Astrocyte (in vitro differentiated cells and primary cell): ENCODE results near the gene PCDHGC4. TPM values are rescaled to one million over a fixed set of nuclear protein-coding genes. Genes with fewer than 3 reads are reported as not detected.

ENCODE experiments used
- DNase-seq: peaks from one replicate; pipeline ENCODE4 v3.0.0-alpha.2; 2010; ENCODE audit warnings: low read depth
- FAIRE-seq: peaks from 2 replicates; lab custom pipeline; 2011; peaks lifted over from hg19 to GRCh38; lab: Jason Lieb, UNC
- H2AFZ ChIP-seq: 2 replicates; pipeline ENCODE4 v1.6.0; 2012; ENCODE audit warnings: low read depth, low read length, inconsistent platforms
- H3K27ac ChIP-seq: 2 replicates; pipeline ENCODE4 v1.5.1; 2011; ENCODE audit warnings: low read depth, low read length, inconsistent platforms
- H3K27me3 ChIP-seq: 2 replicates; pipeline ENCODE4 v1.6.0; 2011; ENCODE audit warnings: low read length, inconsistent platforms; ENCODE audit not compliant: insufficient read depth
- H3K36me3 ChIP-seq: 2 replicates; pipeline ENCODE4 v1.5.1; 2011; ENCODE audit warnings: low read length, inconsistent platforms; ENCODE audit not compliant: insufficient read depth
- H3K4me1 ChIP-seq: 2 replicates; pipeline ENCODE4 v1.5.1; 2011; ENCODE audit warnings: low read length, inconsistent platforms; ENCODE audit not compliant: insufficient read depth
- H3K4me2 ChIP-seq: 2 replicates; pipeline ENCODE4 v1.6.0; 2012; ENCODE audit warnings: low read length, inconsistent platforms
- H3K4me3 ChIP-seq: 2 replicates; pipeline ENCODE4 v1.5.1; 2011; ENCODE audit warnings: low read depth, mild to moderate bottlenecking, low read length, inconsistent platforms; ENCODE audit not compliant: insufficient read depth
- H3K79me2 ChIP-seq: 2 replicates; pipeline ENCODE4 v1.6.0; 2012; ENCODE audit warnings: mild to moderate bottlenecking, low read length, inconsistent platforms; ENCODE audit not compliant: insufficient read depth
- H3K9ac ChIP-seq: 2 replicates; pipeline ENCODE4 v1.6.0; 2012; ENCODE audit warnings: mild to moderate bottlenecking, low read length, inconsistent platforms
- H3K9me3 ChIP-seq: 2 replicates; pipeline ENCODE4 v1.5.1; 2012; ENCODE audit warnings: low read depth, mild to moderate bottlenecking, low read length, inconsistent platforms; ENCODE audit not compliant: insufficient read depth
- H4K20me1 ChIP-seq: 2 replicates; pipeline ENCODE4 v1.6.0; 2012; ENCODE audit warnings: low read length, inconsistent platforms; ENCODE audit not compliant: insufficient read depth
- H3K27ac Mint-ChIP-seq: one replicate; pipeline ENCODE4 v1.8.0; 2021; ENCODE audit warnings: mild to moderate bottlenecking, mixed read lengths; ENCODE audit not compliant: unreplicated experiment
- H3K27me3 Mint-ChIP-seq: one replicate; pipeline ENCODE4 v1.8.0; 2021; ENCODE audit warnings: low read depth, mixed read lengths; ENCODE audit not compliant: unreplicated experiment
- H3K36me3 Mint-ChIP-seq: one replicate; pipeline ENCODE4 v1.8.0; 2021; ENCODE audit warnings: low read depth, mixed read lengths; ENCODE audit not compliant: unreplicated experiment
- H3K4me1 Mint-ChIP-seq: one replicate; pipeline ENCODE4 v1.8.0; 2021; ENCODE audit warnings: low read depth, mixed read lengths; ENCODE audit not compliant: unreplicated experiment
- H3K4me3 Mint-ChIP-seq: one replicate; pipeline ENCODE4 v1.8.0; 2021; ENCODE audit warnings: mild to moderate bottlenecking, moderate library complexity, mixed read lengths; ENCODE audit not compliant: unreplicated experiment
- H3K9me3 Mint-ChIP-seq: one replicate; pipeline ENCODE4 v1.8.0; 2021; ENCODE audit warnings: mild to moderate bottlenecking, mixed read lengths; ENCODE audit not compliant: unreplicated experiment
- CTCF ChIP-seq: IDR thresholded peaks from 2 replicates; pipeline ENCODE4 v1.5.1; 2011; ENCODE audit warnings: low read depth, mild to moderate bottlenecking, inconsistent platforms, low read length, moderate library complexity; ENCODE audit not compliant: insufficient read depth
- EZH2 ChIP-seq: IDR thresholded peaks from 2 replicates; pipeline ENCODE4 v1.6.1; 2012; ENCODE audit warnings: mild to moderate bottlenecking, low read length, inconsistent platforms; ENCODE audit not compliant: insufficient read depth
- total RNA-seq: library from RNA; stranded (reverse); gene quantifications from 2 replicates; pipeline ENCODE4 v1.2.1, GENCODE V29; 2021

The PCDHGC4 gene
- total RNA-seq, 1 donor from 2014 or later: 7.4 TPM

GRCh38 chr5:141465351-141465750, 19.5 kb upstream of the PCDHGC4 start:
- Histone ChIP-seq H2AFZ (no peak overlapping the region), H3K4me1 (no peaks in the 10 kb centered on the region), H4K20me1 (peaks cover 13% of the 10 kb centered on the region), H3K4me3 (no peak overlapping the region), H3K4me2 (no peak overlapping the region), H3K9ac (no peak overlapping the region), H3K36me3 (no peaks in the 10 kb centered on the region), H3K27ac (peak overlapping the region; percentile 6), H3K9me3 (no peaks in the 10 kb centered on the region), H3K79me2 (peaks cover 13% of the 10 kb centered on the region), H3K27me3 (no peaks in the 10 kb centered on the region)
- DNase-seq: peak; percentile 70
- peaks cover 5% of the 10 kb centered on the region for H3K36me3 Mint-ChIP-seq
- H3K4me3 Mint-ChIP-seq: no peak overlapping the region
- peaks cover 11% of the 10 kb centered on the region for H3K4me1 Mint-ChIP-seq
- no peaks in the 10 kb centered on the region for H3K27me3 Mint-ChIP-seq
- TF ChIP-seq CTCF (no peak), EZH2 (no peak)
- H3K9me3 Mint-ChIP-seq: no peaks in the 10 kb centered on the region
- H3K27ac Mint-ChIP-seq: peak overlapping the region; percentile 56
- FAIRE-seq: no peak

DNA sequence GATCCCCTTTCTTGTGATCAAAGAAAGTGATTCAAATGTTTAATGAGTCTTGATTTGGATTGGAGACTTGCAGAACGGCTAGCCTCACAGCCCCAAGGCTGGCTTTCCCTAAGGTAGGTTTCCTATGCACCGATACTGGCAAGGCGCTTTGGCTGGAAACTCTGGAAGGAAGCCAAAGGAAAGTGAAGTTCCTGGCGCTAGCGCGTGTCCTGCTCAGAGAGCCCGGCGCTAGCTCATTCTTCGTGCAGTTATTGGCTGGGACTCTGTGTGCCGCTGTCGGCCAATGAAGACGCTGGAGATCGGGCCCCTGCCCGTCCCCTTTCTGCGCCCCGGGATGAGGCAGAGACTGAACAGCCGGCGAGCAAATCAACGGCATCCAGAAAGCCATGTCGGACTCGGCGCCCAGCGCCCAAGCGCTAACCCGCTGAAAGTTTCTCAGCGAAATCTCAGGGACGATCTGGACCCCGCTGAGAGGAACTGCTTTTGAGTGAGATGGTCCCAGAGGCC, 9.2 kb upstream of the PCDHGC4 start, which contains the start of gene PCDHGC3:
PCDHGC3 (plus strand) TSS at position 342 of the 507 bp plus-strand sequence; CDS start at position 493, 151 bp downstream.
- H3K4me3 Mint-ChIP-seq: peak within 1 kb of the TSS; percentile 98
- Histone ChIP-seq H3K4me2 (peak within 1 kb of the TSS; percentile 99), H2AFZ (peak within 1 kb of the TSS; percentile 81), H3K36me3 (no peaks in the 10 kb centered on the region), H3K79me2 (peaks cover 38% of the 10 kb centered on the region), H4K20me1 (peaks cover 51% of the 10 kb centered on the region), H3K4me1 (peaks cover 35% of the 10 kb centered on the region), H3K4me3 (peak within 1 kb of the TSS; percentile 87), H3K27ac (peak within 1 kb of the TSS; percentile 80), H3K27me3 (no peaks in the 10 kb centered on the region), H3K9ac (peak within 1 kb of the TSS; percentile 90), H3K9me3 (no peaks in the 10 kb centered on the region)
- no peak for TF ChIP-seq EZH2
- peak; percentile 13 for TF ChIP-seq CTCF
- DNase-seq: peak; percentile 91
- peak within 1 kb of the TSS; percentile 96 for H3K27ac Mint-ChIP-seq
- H3K4me1 Mint-ChIP-seq: peaks cover 14% of the 10 kb centered on the region
- H3K27me3 Mint-ChIP-seq: no peaks in the 10 kb centered on the region
- peaks cover 4% of the 10 kb centered on the region for H3K9me3 Mint-ChIP-seq
- H3K36me3 Mint-ChIP-seq: peaks cover 26% of the 10 kb centered on the region
- no peak for FAIRE-seq
